ENCODE measurements around the gene STOML1.

- TF ChIP-seq, protein P1, sequence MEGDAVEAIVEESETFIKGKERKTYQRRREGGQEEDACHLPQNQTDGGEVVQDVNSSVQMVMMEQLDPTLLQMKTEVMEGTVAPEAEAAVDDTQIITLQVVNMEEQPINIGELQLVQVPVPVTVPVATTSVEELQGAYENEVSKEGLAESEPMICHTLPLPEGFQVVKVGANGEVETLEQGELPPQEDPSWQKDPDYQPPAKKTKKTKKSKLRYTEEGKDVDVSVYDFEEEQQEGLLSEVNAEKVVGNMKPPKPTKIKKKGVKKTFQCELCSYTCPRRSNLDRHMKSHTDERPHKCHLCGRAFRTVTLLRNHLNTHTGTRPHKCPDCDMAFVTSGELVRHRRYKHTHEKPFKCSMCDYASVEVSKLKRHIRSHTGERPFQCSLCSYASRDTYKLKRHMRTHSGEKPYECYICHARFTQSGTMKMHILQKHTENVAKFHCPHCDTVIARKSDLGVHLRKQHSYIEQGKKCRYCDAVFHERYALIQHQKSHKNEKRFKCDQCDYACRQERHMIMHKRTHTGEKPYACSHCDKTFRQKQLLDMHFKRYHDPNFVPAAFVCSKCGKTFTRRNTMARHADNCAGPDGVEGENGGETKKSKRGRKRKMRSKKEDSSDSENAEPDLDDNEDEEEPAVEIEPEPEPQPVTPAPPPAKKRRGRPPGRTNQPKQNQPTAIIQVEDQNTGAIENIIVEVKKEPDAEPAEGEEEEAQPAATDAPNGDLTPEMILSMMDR (IDR thresholded peaks at IDR 0.05), result no peak
- TF ChIP-seq POLR2A (IDR thresholded peaks at IDR 0.05) (no peak), POLR2AphosphoS5 (IDR thresholded peaks at IDR 0.05) (no peak), EP300 (IDR thresholded peaks at IDR 0.05; ENCODE audit: low read depth) (no peak)
Observed at GRCh38 chr15:73969151-73969759, 22.8 kb downstream of the STOML1 start.
